H1 (cell line): Measurements from ENCODE around the gene MAGI1. TPM values are rescaled to one million over a fixed set of nuclear protein-coding genes. Genes with fewer than 3 reads are reported as not detected.

ENCODE experiments used
- CTCF ChIA-PET: fragments of 300-600 bp; sonication (Branson Sonifier 250); formaldehyde crosslinking; loops from one replicate; lab custom pipeline; 2021; ENCODE audit not compliant: partially characterized antibody; lab: Charles Lee
- POLR2A ChIA-PET: fragments of 300-600 bp; sonication (Branson Sonifier 250); formaldehyde crosslinking; loops from one replicate; lab custom pipeline; 2021; ENCODE audit warnings: inconsistent platforms; ENCODE audit not compliant: partially characterized antibody; lab: Charles Lee
- DNase-seq, 2 experiments: peaks; one replicate each; pipeline versions ENCODE4 v3.0.0 to v3.0.0-alpha.2; 2010 to 2022; ENCODE audit warnings: low spot score in 2 of 2, low read depth in 1 of 2, mixed read lengths in 1 of 2
- FAIRE-seq: peaks from 2 replicates; lab custom pipeline; 2011; peaks lifted over from hg19 to GRCh38; lab: Jason Lieb, UNC
- H2AFZ ChIP-seq: 2 replicates; pipeline ENCODE4 v1.8.1; 2012; ENCODE audit warnings: low read length, inconsistent platforms
- H2AK5ac ChIP-seq: 2 replicates; pipeline ENCODE4 v1.6.1; 2013; ENCODE audit warnings: low read depth, low read length
- H2BK120ac ChIP-seq: replicated peaks from 2 replicates; pipeline ENCODE3; 2013; ENCODE audit warnings: low read depth, low read length, inconsistent platforms
- H2BK12ac ChIP-seq: 2 replicates; pipeline ENCODE4 v1.6.1; 2013; ENCODE audit warnings: low read depth, low read length
- H2BK15ac ChIP-seq: 2 replicates; pipeline ENCODE4 v1.6.1; 2013; ENCODE audit warnings: low read length
- H2BK20ac ChIP-seq: 2 replicates; pipeline ENCODE4 v1.6.1; 2013; ENCODE audit warnings: low read length
- H2BK5ac ChIP-seq: 2 replicates; pipeline ENCODE4 v1.6.1; 2013; ENCODE audit warnings: low read depth, low read length
- H3K14ac ChIP-seq: 2 replicates; pipeline ENCODE4 v1.6.1; 2013; ENCODE audit warnings: inconsistent platforms; ENCODE audit not compliant: insufficient read length
- H3K18ac ChIP-seq: 2 replicates; pipeline ENCODE4 v1.6.1; 2013; ENCODE audit warnings: low read length; ENCODE audit errors: extremely low read depth
- H3K23ac ChIP-seq: 2 replicates; pipeline ENCODE4 v1.6.1; 2013; ENCODE audit warnings: inconsistent platforms; ENCODE audit not compliant: insufficient read length
- H3K23me2 ChIP-seq: 2 replicates; pipeline ENCODE4 v1.6.1; 2013; ENCODE audit warnings: low read depth, low read length
- H3K27ac ChIP-seq: 2 replicates; pipeline ENCODE4 v1.6.1; 2011; ENCODE audit warnings: low read depth, low read length, inconsistent platforms
- H3K27me3 ChIP-seq, 4 experiments: replicated peaks in 1 of 4; 1 replicate in 1 of 4; 2 replicates in 3 of 4; pipeline versions ENCODE4 v1.6.1 to v1.8.1; 2011 to 2013; ENCODE audit warnings: low read length in 3 of 4, mild to moderate bottlenecking in 3 of 4, inconsistent platforms in 2 of 4, mixed read lengths in 2 of 4, moderate library complexity in 1 of 4; ENCODE audit not compliant: control insufficient read depth in 3 of 4, insufficient read depth in 3 of 4; ENCODE audit errors: extremely low read depth in 1 of 4
- H3K36me3 ChIP-seq, 4 experiments: 2 replicates each; pipeline versions ENCODE4 v1.6.1 to v1.8.1; 2011 to 2013; ENCODE audit warnings: mild to moderate bottlenecking in 4 of 4, low read length in 3 of 4, moderate library complexity in 2 of 4, control low read depth in 1 of 4, inconsistent platforms in 1 of 4; ENCODE audit not compliant: insufficient read depth in 4 of 4, control insufficient read depth in 2 of 4
- H3K4ac ChIP-seq: replicated peaks from 2 replicates; pipeline ENCODE3; 2013; ENCODE audit warnings: low read length, low read depth, mixed read lengths, inconsistent platforms; ENCODE audit not compliant: insufficient read length
- H3K4me1 ChIP-seq, 4 experiments: replicated peaks in 1 of 4; 1 replicate in 1 of 4; 2 replicates in 3 of 4; pipeline versions ENCODE4 v1.6.1 to v1.8.1; 2011 to 2013; ENCODE audit warnings: low read length in 3 of 4, inconsistent platforms in 2 of 4, mixed read lengths in 1 of 4; ENCODE audit not compliant: insufficient read depth in 4 of 4, control insufficient read depth in 3 of 4
- H3K4me2 ChIP-seq, 2 experiments: 2 replicates each; pipeline versions ENCODE4 v1.6.1 to v1.8.1; 2011 to 2013; ENCODE audit warnings: low read depth in 2 of 2, low read length in 2 of 2, control low read depth in 1 of 2, inconsistent platforms in 1 of 2, mild to moderate bottlenecking in 1 of 2; ENCODE audit not compliant: insufficient read depth in 1 of 2
- H3K4me3 ChIP-seq, 4 experiments: fragments of 200-600, 300-600 bp in 1 of 4; sonication (generic), shearing (Covaris generic), sonication (Bioruptor Twin) in 1 of 4; 2 replicates each; pipeline versions ENCODE4 v1.5.1 to v1.8.1; 2011 to 2016; ENCODE audit warnings: low read length in 4 of 4, low read depth in 3 of 4, control low read depth in 2 of 4, inconsistent platforms in 2 of 4, mild to moderate bottlenecking in 2 of 4, mixed read lengths in 1 of 4, moderate library complexity in 1 of 4; ENCODE audit not compliant: insufficient read depth in 2 of 4; ENCODE audit errors: extremely low read depth in 1 of 4
- H3K56ac ChIP-seq: replicated peaks from 2 replicates; pipeline ENCODE3; 2013; ENCODE audit warnings: low read depth, mild to moderate bottlenecking, mixed read lengths, low read length, inconsistent platforms; ENCODE audit not compliant: insufficient read length
- H3K79me1 ChIP-seq: 2 replicates; pipeline ENCODE4 v1.6.1; 2013; ENCODE audit warnings: low read depth, low read length, control low read depth
- H3K79me2 ChIP-seq, 2 experiments: 2 replicates each; pipeline versions ENCODE4 v1.6.1 to v1.8.1; 2012 to 2013; ENCODE audit warnings: low read length in 2 of 2, mild to moderate bottlenecking in 2 of 2, inconsistent platforms in 1 of 2; ENCODE audit not compliant: insufficient read depth in 2 of 2, control insufficient read depth in 1 of 2
- H3K9ac ChIP-seq, 4 experiments: replicated peaks in 1 of 4; 1 replicate in 1 of 4; 2 replicates in 3 of 4; pipeline versions ENCODE4 v1.6.1 to v1.8.1; 2011 to 2013; ENCODE audit warnings: low read depth in 3 of 4, low read length in 3 of 4, control low read depth in 2 of 4, mild to moderate bottlenecking in 2 of 4, moderate library complexity in 2 of 4, inconsistent platforms in 1 of 4; ENCODE audit errors: extremely low read depth in 1 of 4
- H3K9me3 ChIP-seq, 2 experiments: 2 replicates each; pipeline versions ENCODE4 v1.6.1 to v1.8.1; 2012 to 2013; ENCODE audit warnings: mild to moderate bottlenecking in 2 of 2, moderate library complexity in 2 of 2, control low read depth in 1 of 2, inconsistent platforms in 1 of 2, low read depth in 1 of 2, low read length in 1 of 2, mixed read lengths in 1 of 2; ENCODE audit not compliant: insufficient read depth in 2 of 2
- H4K20me1 ChIP-seq, 2 experiments: replicated peaks in 1 of 2; 2 replicates each; pipeline versions ENCODE3 to v1.8.1; 2011 to 2013; ENCODE audit warnings: inconsistent platforms in 2 of 2, low read length in 2 of 2, mild to moderate bottlenecking in 1 of 2; ENCODE audit not compliant: insufficient read depth in 2 of 2, control insufficient read depth in 1 of 2
- H4K5ac ChIP-seq: 2 replicates; pipeline ENCODE4 v1.6.1; 2013; ENCODE audit warnings: low read length, low read depth, mixed read lengths, inconsistent platforms; ENCODE audit not compliant: insufficient read length
- H4K8ac ChIP-seq: 2 replicates; pipeline ENCODE4 v1.8.0; 2013; ENCODE audit warnings: mild to moderate bottlenecking, moderate library complexity, low read length, inconsistent platforms; ENCODE audit not compliant: insufficient read depth; ENCODE audit errors: extremely low read depth
- H4K91ac ChIP-seq: replicated peaks from 2 replicates; pipeline ENCODE3; 2013; ENCODE audit warnings: low read length, mixed read lengths, inconsistent platforms; ENCODE audit not compliant: insufficient read length
- CBX8 ChIP-seq: fragments of 300-800, 300-1000 bp; sonication (generic); IDR thresholded peaks from 2 replicates; pipeline ENCODE4 v1.7.1; 2016; ENCODE audit warnings: low read depth, low read length, borderline replicate concordance
- CHD2 ChIP-seq: IDR thresholded peaks from 2 replicates; pipeline ENCODE4 v1.6.1; 2012; ENCODE audit warnings: low read length, improper control_type of control experiment
- RAD21 ChIP-seq, 2 experiments: IDR thresholded peaks in 1 of 2; conservative IDR thresholded peaks in 1 of 2; 2 replicates each; pipeline ENCODE4 v1.6.1; 2011; ENCODE audit warnings: low read depth in 2 of 2, low read length in 2 of 2, improper control_type of control experiment in 1 of 2, inconsistent platforms in 1 of 2, mild to moderate bottlenecking in 1 of 2, moderate library complexity in 1 of 2
- SP2 ChIP-seq: IDR thresholded peaks from 2 replicates; pipeline ENCODE4 v1.6.1; 2012; ENCODE audit warnings: mild to moderate bottlenecking, low read length, inconsistent platforms
- SRF ChIP-seq: IDR thresholded peaks from 2 replicates; pipeline ENCODE4 v1.6.1; 2011; ENCODE audit warnings: mild to moderate bottlenecking, low read depth, low read length, moderate library complexity
- WGBS, 2 experiments: shearing (Covaris generic) in 1 of 2; methylation state at CpG; one replicate each; pipeline versions ENCODE4 v1.1.6 to v1.1.7; 2013 to 2015; ENCODE audit warnings: low lambda C conversion rate in 2 of 2, mixed read lengths in 2 of 2, inconsistent platforms in 1 of 2, low coverage in 1 of 2, missing lambda C conversion rate in 1 of 2; ENCODE audit not compliant: insufficient replicate concordance in 2 of 2, insufficient coverage in 1 of 2, insufficient read length in 1 of 2; ENCODE audit errors: extremely low coverage in 1 of 2, missing lambda C conversion rate in 1 of 2; 5-methylcytosine and 5-hydroxymethylcytosine counted together
- polyA plus RNA-seq, 7 experiments: library from polyadenylated mRNA; depleted of rRNA in 3 of 7; stranded (reverse) in 5 of 7; unstranded in 2 of 7; fragments of >200 nt in 5 of 7; fragments of 200-250 nt in 2 of 7; gene quantifications; 1 replicate in 5 of 7; 2 replicates in 1 of 7; 4 replicates in 1 of 7; pipeline versions ENCODE4 v1.2.1 to v1.2.3, GENCODE V29; 2011 to 2013; ENCODE audit warnings: missing spikeins in 2 of 7, mixed read lengths in 2 of 7
- total RNA-seq: library from RNA; stranded (reverse); fragmentation: NEBNext Ultra II Directional; extraction: Animal tissue kit (Norgen Biotek cat#: 25700); gene quantifications from 2 replicates; pipeline ENCODE4 v1.2.1, GENCODE V29; 2021
- TF ChIP-seq, protein P1 (sequence below): IDR thresholded peaks from 2 replicates; pipeline ENCODE4 v1.6.1; 2012; ENCODE audit warnings: inconsistent platforms

Gene MAGI1
- total and polyA plus RNA-seq, 2 of the 8 experiments (the other 6 are each of a cell fraction or from before 2014, with no cell fraction given): 19.8 to 78.0 TPM

GRCh38 chr3:65787340-65787739 is 251.4 kb downstream of the MAGI1 start:
- ChIA-PET POLR2A (no interaction called here), CTCF (interaction anchor here (3.3 kb wide), 1 partner anchor 12 kb away, joined by 10 read pairs; no protein-coding TSS in a partner anchor)
- Histone ChIP-seq H4K20me1 (no peaks in the 10 kb centered on the region), H2BK20ac (no peak overlapping the region), H3K36me3 (no peaks in the 10 kb centered on the region), H3K18ac (no peak overlapping the region), H3K56ac (no peak overlapping the region), H3K27ac (no peak overlapping the region), H3K4me1 (peaks cover 0 to 2% (median 0%) of the 10 kb centered on the region in 4 experiments; a peak in 1 of 7 replicates), H2BK5ac (no peak overlapping the region), H2BK120ac (no peak overlapping the region), H2BK12ac (no peak overlapping the region), H3K4me2 (no peak overlapping the region), H2BK15ac (no peak overlapping the region), H3K79me1 (0 out of 2 replicates have a peak, but pooled peaks cover 3% of the 10 kb centered on the region), H3K23ac (no peak overlapping the region), H3K79me2 (peaks cover 0 to 14% of the 10 kb centered on the region in 2 experiments; a peak in 1 of 4 replicates), H4K91ac (no peak overlapping the region), H3K27me3 (no peaks in the 10 kb centered on the region), H3K23me2 (no peaks in the 10 kb centered on the region), H4K8ac (no peak overlapping the region), H3K4me3 (no peak overlapping the region), H2AFZ (no peak overlapping the region), H2AK5ac (no peak overlapping the region), H3K9ac (no peak overlapping the region), H3K14ac (no peak overlapping the region), H4K5ac (no peak overlapping the region), H3K9me3 (no peaks in the 10 kb centered on the region), H3K4ac (no peak overlapping the region)
- WGBS, 2 experiments: 88% methylated on average over 5 of the region's 5 CpGs; no CpG with 5 or more reads in 1 of the 2 experiments
- FAIRE-seq (no peak), DNase-seq (no peak)
- TF ChIP-seq, protein P1, sequence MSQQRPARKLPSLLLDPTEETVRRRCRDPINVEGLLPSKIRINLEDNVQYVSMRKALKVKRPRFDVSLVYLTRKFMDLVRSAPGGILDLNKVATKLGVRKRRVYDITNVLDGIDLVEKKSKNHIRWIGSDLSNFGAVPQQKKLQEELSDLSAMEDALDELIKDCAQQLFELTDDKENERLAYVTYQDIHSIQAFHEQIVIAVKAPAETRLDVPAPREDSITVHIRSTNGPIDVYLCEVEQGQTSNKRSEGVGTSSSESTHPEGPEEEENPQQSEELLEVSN: no peak
- no peak for TF ChIP-seq SP2
- TF ChIP-seq CHD2: no peak
- no peak for TF ChIP-seq RAD21 (IDR thresholded peaks at IDR 0.05 in 1 of 2, conservative IDR thresholded peaks at IDR 0.05 in 1 of 2; ENCODE audit: low read depth in 2 of 2, low read length in 2 of 2)
- TF ChIP-seq CBX8: no peak
- no peak for TF ChIP-seq SRF
